Spleen (tissue), 11 donors: ENCODE data around the gene SLC48A1. TPM values are rescaled to one million over a fixed set of nuclear protein-coding genes. Genes with fewer than 3 reads are reported as not detected.
"Not testable (repeated sequence)": the region's sequence is repeated elsewhere in the genome, so short reads cannot be mapped to it uniquely, and the experiment has no call there.

Experiments
- DNase-seq: peaks from one replicate; pipeline ENCODE4 v3.0.0-alpha.2; 2020
- H3K27ac ChIP-seq, 8 donors: fragments of 200-600 bp; sonication (generic) in 7 of 8; 1 replicate in 4 of 8; 2 replicates in 4 of 8; pipeline versions ENCODE4 v1.5.0 to v1.8.0; 2016 to 2021; ENCODE audit warnings: inconsistent platforms in 4 of 8, mild to moderate bottlenecking in 4 of 8, moderate library complexity in 1 of 8
- H3K27me3 ChIP-seq, 7 donors: fragments of 200-600 bp; sonication (generic) in 6 of 7; replicated peaks in 1 of 7; 1 replicate in 4 of 7; 2 replicates in 3 of 7; pipeline versions ENCODE4 v1.5.0 to v1.8.0; 2016 to 2021; ENCODE audit warnings: inconsistent platforms in 3 of 7, mild to moderate bottlenecking in 1 of 7
- H3K36me3 ChIP-seq, 6 donors: fragments of 200-600 bp; sonication (generic) in 5 of 6; 1 replicate in 4 of 6; 2 replicates in 2 of 6; pipeline versions ENCODE4 v1.5.0 to v1.8.0; 2016 to 2021; ENCODE audit warnings: inconsistent platforms in 2 of 6
- H3K4me1 ChIP-seq, 6 donors: fragments of 200-600 bp; sonication (generic) in 5 of 6; 1 replicate in 3 of 6; 2 replicates in 3 of 6; pipeline versions ENCODE4 v1.5.0 to v1.8.0; 2016 to 2021; ENCODE audit warnings: inconsistent platforms in 3 of 6
- H3K4me3 ChIP-seq, 8 donors: fragments of 200-600 bp; sonication (generic) in 7 of 8; 1 replicate in 4 of 8; 2 replicates in 4 of 8; pipeline versions ENCODE4 v1.5.0 to v1.8.0; 2016 to 2021; ENCODE audit warnings: inconsistent platforms in 4 of 8, mild to moderate bottlenecking in 4 of 8, moderate library complexity in 2 of 8
- H3K9me3 ChIP-seq, 8 donors: fragments of 200-600 bp; sonication (generic) in 7 of 8; 1 replicate in 4 of 8; 2 replicates in 4 of 8; pipeline versions ENCODE4 v1.5.0 to v1.8.0; 2016 to 2021; ENCODE audit warnings: inconsistent platforms in 4 of 8
- CTCF ChIP-seq, 11 experiments: fragments of 200-600 bp in 7 of 11; fragments of 450-650 bp in 4 of 11; sonication (generic) in 4 of 11; IDR thresholded peaks in 8 of 11; conservative IDR thresholded peaks in 3 of 11; 1 replicate in 7 of 11; 2 replicates in 4 of 11; pipeline versions ENCODE4 v1.4.0 to v1.8.0; 2016 to 2021; ENCODE audit warnings: antibody characterized with exemption in 11 of 11, inconsistent platforms in 4 of 11, mild to moderate bottlenecking in 1 of 11
- POLR2A ChIP-seq, 3 donors: fragments of 450-650 bp; IDR thresholded peaks; one replicate each; pipeline ENCODE4 v1.5.1; 2017; ENCODE audit warnings: antibody characterized with exemption in 3 of 3, mild to moderate bottlenecking in 1 of 3
- POLR2AphosphoS5 ChIP-seq, 3 donors: sonication (generic); formaldehyde crosslinking; IDR thresholded peaks; one replicate each; pipeline ENCODE4 v1.5.1; 2017; ENCODE audit warnings: antibody characterized with exemption in 3 of 3
- WGBS, 5 donors: extraction: QIAGEN DNeasy Blood & Tissue Kit in 3 of 5; methylation state at CpG; one replicate each; pipeline versions ENCODE4 v1.1.5 to v1.1.7; 2013 to 2018; 5-methylcytosine and 5-hydroxymethylcytosine counted together
- intact Hi-C: fragments of 100-400 bp; cut with DNase I; formaldehyde crosslinking; loops from one replicate; pipeline ENCODE4 v1.15.0; 2023; ENCODE audit warnings: low total_unique reads
- polyA plus RNA-seq, 3 donors: library from polyadenylated mRNA; stranded (reverse); fragments of 200-250 nt; gene quantifications; one replicate each; pipeline ENCODE4 v1.2.1, GENCODE V29; 2013
- total RNA-seq, 7 donors: library from RNA; depleted of rRNA in 3 of 7; stranded (reverse); fragments of >200 nt in 3 of 7; fragmentation: NEBNext Ultra II Directional in 4 of 7; extraction: Animal tissue kit (Norgen Biotek cat#: 25700) in 4 of 7; gene quantifications; one replicate each; pipeline versions ENCODE4 v1.1.0 to v1.2.1, GENCODE V29; 2016 to 2021
- donor health status: healthy with polysubstance abuse.
- donor health status: DM: no; HTN: no; CAD: no; lungs with moderate emphysema.
- donor health status: DM: no; HTN: no; CAD: no.
- donor health status: Bipolar disorder and iron deficiency.
- donor health status: healthy.
- donor health status: DM: no; HTN: no; CAD: no.
- donor health status: DM: yes; HTN: yes; CAD: no.

Gene SLC48A1
- total and polyA plus RNA-seq, 10 donors: 8.4 to 66.4 (median 38.0) TPM

GRCh38 chr12:47814539-47815170, 41.6 kb downstream of the SLC48A1 start:
- TF ChIP-seq CTCF (IDR thresholded peaks at IDR 0.05 in 8 of 11, conservative IDR thresholded peaks at IDR 0.05 in 3 of 11): no peak
- no peak for TF ChIP-seq POLR2A (IDR thresholded peaks at IDR 0.05)
- TF ChIP-seq POLR2AphosphoS5 (IDR thresholded peaks at IDR 0.05): no peak

GRCh38 chr12:47815447-47815846, 42.4 kb downstream of the SLC48A1 start:
- intact Hi-C loops, H3K27me3 ChIP-seq, DNase-seq, H3K9me3 ChIP-seq, H3K4me3 ChIP-seq: not testable (repeated sequence)
- peak overlapping the region; percentile 64 to 98 (median 96) for H3K27ac ChIP-seq
- WGBS, 5 donors: 87 to 97% (median 90%) methylated on average over 5 of the region's 5 CpGs
- H3K4me1 ChIP-seq: peaks cover 74 to 93% (median 88%) of the 10 kb centered on the region in 6 donors
- peaks cover 0 to 11% (median 0%) of the 10 kb centered on the region in 6 donors for H3K36me3 ChIP-seq

More at GRCh38 chr12:47814539-47815170, 41.6 kb downstream of the SLC48A1 start:
- Histone ChIP-seq H3K27ac (peak overlapping the region; percentile 64 to 98 (median 96)), H3K9me3 (no peaks in the 10 kb centered on the region), H3K4me1 (peaks cover 79 to 96% (median 92%) of the 10 kb centered on the region in 6 donors), H3K4me3 (peak overlapping the region in 1 of 8 donors; percentile 69), H3K36me3 (peaks cover 0 to 11% (median 0%) of the 10 kb centered on the region in 6 donors), H3K27me3 (no peaks in the 10 kb centered on the region)
- intact Hi-C loops: no loop called here
- 38 to 62% (median 56%) methylated on average over 3 of the region's 3 CpGs for WGBS, 5 donors
- DNase-seq: no peak

- 28 to 38% (median 32%) methylated on average over 12 of the region's 12 CpGs for WGBS, 5 donors
- intact Hi-C loops: no loop called here
- peaks cover 0 to 11% (median 0%) of the 10 kb centered on the region in 6 donors for H3K36me3 ChIP-seq
- H3K4me3 ChIP-seq: peak overlapping the region in 7 of 8 donors; percentile 6 to 82 (median 79)
- peak overlapping the region; percentile 91 to 98 (median 96) for H3K27ac ChIP-seq
- TF ChIP-seq POLR2AphosphoS5 (IDR thresholded peaks at IDR 0.05) (peak in 2 of 3 donors; percentile 10 to 54), POLR2A (IDR thresholded peaks at IDR 0.05) (no peak), CTCF (IDR thresholded peaks at IDR 0.05 in 8 of 11, conservative IDR thresholded peaks at IDR 0.05 in 3 of 11) (no peak)
- H3K9me3 ChIP-seq: no peaks in the 10 kb centered on the region
- H3K27me3 ChIP-seq: no peaks in the 10 kb centered on the region
- peaks cover 69 to 93% (median 88%) of the 10 kb centered on the region in 6 donors for H3K4me1 ChIP-seq
- DNase-seq: peak; percentile 79
Observed at GRCh38 chr12:47816403-47817271, 43.6 kb downstream of the SLC48A1 start.

- Histone ChIP-seq H3K27ac (peak overlapping the region; percentile 91 to 98 (median 96)), H3K9me3 (no peaks in the 10 kb centered on the region), H3K4me1 (peaks cover 62 to 93% (median 82%) of the 10 kb centered on the region in 6 donors), H3K27me3 (no peaks in the 10 kb centered on the region), H3K36me3 (peaks cover 0 to 11% (median 0%) of the 10 kb centered on the region in 6 donors), H3K4me3 (peak overlapping the region; percentile 12 to 82 (median 78))
- intact Hi-C loops: no loop called here
- TF ChIP-seq POLR2AphosphoS5 (IDR thresholded peaks at IDR 0.05): peak; percentile 7 to 32 (median 28)
- peak in 1 of 3 donors; percentile 14 for TF ChIP-seq POLR2A (IDR thresholded peaks at IDR 0.05)
- peak in 4 of 11 experiments; percentile 6 to 33 (median 28) for TF ChIP-seq CTCF (IDR thresholded peaks at IDR 0.05 in 8 of 11, conservative IDR thresholded peaks at IDR 0.05 in 3 of 11)
- DNase-seq: peak; percentile 71
- WGBS, 5 donors: 11 to 17% (median 14%) methylated on average over 7 of the region's 7 CpGs
Observed at GRCh38 chr12:47817272-47818006, 44.4 kb downstream of the SLC48A1 start.
